Activated naive CD8-positive, alpha-beta T cell treated with anti-CD3 and anti-CD28 coated beads, Interleukin-2, amount 50 U/mL, for 24 hours (primary cell): ENCODE data around the gene PAX3.
A peak's percentile ranks its signal among the peaks of the same experiment; 100 is the strongest.

Experiments used
- ATAC-seq: fragments of 150-1000 bp; cut with Tn5 transposase; one replicate; pipeline ENCODE4 v1.10.0; 2021
- DNase-seq: peaks from one replicate; pipeline ENCODE4 v3.0.0; 2021
- H3K27ac Mint-ChIP-seq: one replicate; pipeline ENCODE4 v1.8.0; 2021; ENCODE audit warnings: mild to moderate bottlenecking, mixed read lengths
- H3K27me3 Mint-ChIP-seq: one replicate; pipeline ENCODE4 v1.8.0; 2021; ENCODE audit warnings: mixed read lengths
- H3K36me3 Mint-ChIP-seq: one replicate; pipeline ENCODE4 v1.8.0; 2021; ENCODE audit warnings: low read depth, mixed read lengths
- H3K4me1 Mint-ChIP-seq: one replicate; pipeline ENCODE4 v1.8.0; 2021; ENCODE audit warnings: mixed read lengths
- H3K4me3 Mint-ChIP-seq: one replicate; pipeline ENCODE4 v1.8.0; 2021; ENCODE audit warnings: mild to moderate bottlenecking, moderate library complexity, mixed read lengths
- H3K9me3 Mint-ChIP-seq: one replicate; pipeline ENCODE4 v1.8.0; 2021; ENCODE audit warnings: mixed read lengths

The PAX3 gene

GRCh38 chr2:222298311-222299150 is at the start of gene PAX3:
TSS of gene PAX3 (minus strand) at chr2:222298998. CDS start at chr2:222298615, 383 bp downstream.
- no peak for ATAC-seq
- no peak for DNase-seq
- Mint-ChIP-seq H3K27ac (no peak within 1 kb of the TSS), H3K27me3 (peaks cover 92% of the 10 kb centered on the region), H3K9me3 (peaks cover 12% of the 10 kb centered on the region), H3K4me1 (peaks cover 30% of the 10 kb centered on the region), H3K36me3 (peaks cover 5% of the 10 kb centered on the region), H3K4me3 (no peak within 1 kb of the TSS)

GRCh38 chr2:222341331-222341730 is 42.5 kb upstream of the PAX3 start:
- Mint-ChIP-seq H3K9me3 (no peaks in the 10 kb centered on the region), H3K27me3 (no peaks in the 10 kb centered on the region), H3K36me3 (no peaks in the 10 kb centered on the region), H3K4me1 (no peaks in the 10 kb centered on the region), H3K4me3 (no peak overlapping the region), H3K27ac (no peak overlapping the region)
- DNase-seq = no peak
- ATAC-seq = no peak

- Mint-ChIP-seq H3K36me3 (no peaks in the 10 kb centered on the region), H3K9me3 (peaks cover 15% of the 10 kb centered on the region), H3K4me3 (no peak overlapping the region), H3K27ac (no peak overlapping the region), H3K4me1 (no peaks in the 10 kb centered on the region), H3K27me3 (no peaks in the 10 kb centered on the region)
- DNase-seq = no peak
- ATAC-seq = no peak
These were observed 39.6 kb upstream of the PAX3 start for GRCh38 chr2:222338374-222338773.

- Mint-ChIP-seq H3K4me3 (no peak overlapping the region), H3K4me1 (no peaks in the 10 kb centered on the region), H3K9me3 (peaks cover 18% of the 10 kb centered on the region), H3K36me3 (no peaks in the 10 kb centered on the region), H3K27me3 (no peaks in the 10 kb centered on the region), H3K27ac (no peak overlapping the region)
- DNase-seq (no peak), ATAC-seq (no peak)
These were observed 38.1 kb upstream of the PAX3 start for GRCh38 chr2:222336931-222337330.

GRCh38 chr2:222336442-222336841 is 37.6 kb upstream of the PAX3 start:
- Mint-ChIP-seq H3K36me3 (no peaks in the 10 kb centered on the region), H3K4me3 (no peak overlapping the region), H3K4me1 (no peaks in the 10 kb centered on the region), H3K27ac (no peak overlapping the region), H3K27me3 (no peaks in the 10 kb centered on the region), H3K9me3 (peaks cover 18% of the 10 kb centered on the region)
- DNase-seq (no peak), ATAC-seq (no peak)

GRCh38 chr2:222334914-222335313 is 36.1 kb upstream of the PAX3 start:
- no peak for DNase-seq
- peaks cover under 1% of the 10 kb centered on the region for H3K27me3 Mint-ChIP-seq
- H3K4me1 Mint-ChIP-seq = no peaks in the 10 kb centered on the region
- peaks cover 18% of the 10 kb centered on the region for H3K9me3 Mint-ChIP-seq
- no peak overlapping the region for H3K27ac Mint-ChIP-seq
- ATAC-seq = no peak
- H3K4me3 Mint-ChIP-seq = no peak overlapping the region
- H3K36me3 Mint-ChIP-seq = no peaks in the 10 kb centered on the region

GRCh38 chr2:222333397-222333796 is 34.6 kb upstream of the PAX3 start:
- no peak for DNase-seq
- Mint-ChIP-seq H3K27me3 (peaks cover 3% of the 10 kb centered on the region), H3K4me1 (no peaks in the 10 kb centered on the region), H3K36me3 (no peaks in the 10 kb centered on the region), H3K9me3 (peaks cover 18% of the 10 kb centered on the region), H3K4me3 (no peak overlapping the region), H3K27ac (no peak overlapping the region)
- ATAC-seq = no peak

- no peak overlapping the region for H3K27ac Mint-ChIP-seq
- no peaks in the 10 kb centered on the region for H3K4me1 Mint-ChIP-seq
- H3K9me3 Mint-ChIP-seq = peaks cover 18% of the 10 kb centered on the region
- ATAC-seq (no peak), DNase-seq (no peak)
- H3K36me3 Mint-ChIP-seq = no peaks in the 10 kb centered on the region
- no peak overlapping the region for H3K4me3 Mint-ChIP-seq
- peaks cover 3% of the 10 kb centered on the region for H3K27me3 Mint-ChIP-seq
These were observed 33.3 kb upstream of the PAX3 start for GRCh38 chr2:222332116-222332515.

- Mint-ChIP-seq H3K4me1 (no peaks in the 10 kb centered on the region), H3K27me3 (peaks cover 3% of the 10 kb centered on the region), H3K4me3 (no peak overlapping the region), H3K9me3 (peaks cover 18% of the 10 kb centered on the region), H3K27ac (no peak overlapping the region), H3K36me3 (no peaks in the 10 kb centered on the region)
- ATAC-seq (no peak), DNase-seq (no peak)
These were observed 32.1 kb upstream of the PAX3 start for GRCh38 chr2:222330910-222331309.

- Mint-ChIP-seq H3K27ac (no peak overlapping the region), H3K27me3 (peaks cover 43% of the 10 kb centered on the region), H3K4me1 (peaks cover 7% of the 10 kb centered on the region), H3K36me3 (no peaks in the 10 kb centered on the region), H3K9me3 (no peaks in the 10 kb centered on the region), H3K4me3 (no peak overlapping the region)
- ATAC-seq = no peak
- DNase-seq = no peak
These were observed 23.4 kb upstream of the PAX3 start for GRCh38 chr2:222322236-222322635.

- DNase-seq (no peak), ATAC-seq (no peak)
- H3K4me3 Mint-ChIP-seq = peak overlapping the region; percentile 63
- H3K27ac Mint-ChIP-seq = no peak overlapping the region
- H3K9me3 Mint-ChIP-seq = no peaks in the 10 kb centered on the region
- H3K4me1 Mint-ChIP-seq = peaks cover 7% of the 10 kb centered on the region
- peaks cover 53% of the 10 kb centered on the region for H3K27me3 Mint-ChIP-seq
- H3K36me3 Mint-ChIP-seq = no peaks in the 10 kb centered on the region
These were observed 21.9 kb upstream of the PAX3 start for GRCh38 chr2:222320436-222321395.

- Mint-ChIP-seq H3K9me3 (no peaks in the 10 kb centered on the region), H3K27me3 (peaks cover 56% of the 10 kb centered on the region), H3K4me1 (peaks cover 7% of the 10 kb centered on the region), H3K27ac (no peak overlapping the region), H3K4me3 (peak overlapping the region; percentile 63), H3K36me3 (no peaks in the 10 kb centered on the region)
- DNase-seq (no peak), ATAC-seq (peak; percentile 11)
These were observed 21.0 kb upstream of the PAX3 start for GRCh38 chr2:222319586-222320435.

- Mint-ChIP-seq H3K9me3 (no peaks in the 10 kb centered on the region), H3K27me3 (peaks cover 59% of the 10 kb centered on the region), H3K4me3 (peak overlapping the region; percentile 77), H3K4me1 (peaks cover 7% of the 10 kb centered on the region), H3K36me3 (no peaks in the 10 kb centered on the region), H3K27ac (no peak overlapping the region)
- ATAC-seq = peak; percentile 62
- no peak for DNase-seq
These were observed 20.2 kb upstream of the PAX3 start for GRCh38 chr2:222318712-222319585.
